ENCODE measurements around the gene MACF1. TPM values are rescaled to one million over a fixed set of nuclear protein-coding genes. Genes with fewer than 3 reads are reported as not detected.

Gene MACF1
- total RNA-seq, 1 experiment from 2014 or later, result 190 TPM

DNA sequence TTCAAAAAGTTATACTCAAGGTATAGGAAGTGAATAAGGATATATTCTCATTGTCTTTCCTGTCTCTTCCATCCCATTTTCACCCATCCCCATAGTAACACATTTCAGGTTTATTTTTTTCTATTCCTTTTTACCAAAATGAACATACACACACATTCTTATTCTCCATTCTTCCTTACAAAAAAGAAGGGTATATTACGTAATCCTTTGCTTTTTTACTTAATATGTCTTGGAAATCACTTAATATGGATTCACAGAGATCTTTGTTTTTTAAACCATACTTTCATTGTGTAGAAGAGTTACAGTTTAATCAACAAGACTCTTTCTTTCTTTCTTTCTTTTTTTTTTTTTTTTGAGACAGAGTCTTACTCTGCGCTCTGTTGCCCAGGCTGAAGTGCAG is 158.8 kb downstream of the MACF1 start:
- H2AFZ ChIP-seq (ENCODE audit: low read length), result no peak overlapping the region
- H3K9me3 ChIP-seq (ENCODE audit: control insufficient read depth, low read depth, low read length), result no peaks in the 10 kb centered on the region
- no peak overlapping the region for H3K27ac ChIP-seq (ENCODE audit: insufficient read length, low read depth, low read length)
- WGBS (ENCODE audit: extremely low coverage, insufficient read length, low lambda C conversion rate), result no CpG with 5 or more reads among the region's 2 CpGs
- H3K27ac Mint-ChIP-seq, result no peak overlapping the region
- no peaks in the 10 kb centered on the region for H3K23me2 ChIP-seq (ENCODE audit: insufficient read length, low read depth, low read length, poor library complexity, severe bottlenecking)
- H3K56ac ChIP-seq (ENCODE audit: insufficient read length, low read depth, low read length), result no peak overlapping the region
- no peak overlapping the region for H2BK15ac ChIP-seq (ENCODE audit: low read depth, low read length)
- H3K4me2 ChIP-seq (ENCODE audit: insufficient read depth, insufficient read length, low read length), result no peak overlapping the region
- no peak overlapping the region for H3K4me3 Mint-ChIP-seq
- no peak overlapping the region for H3K18ac ChIP-seq (ENCODE audit: insufficient read length, low read depth, low read length)
- H3K9me3 Mint-ChIP-seq, result no peaks in the 10 kb centered on the region
- H3K14ac ChIP-seq (ENCODE audit: insufficient read depth, low read length), result no peak overlapping the region
- no peaks in the 10 kb centered on the region for H3K27me3 Mint-ChIP-seq (ENCODE audit: low read depth)
- H3T11ph ChIP-seq (ENCODE audit: low read length), result no peak overlapping the region
- H3K27me3 ChIP-seq (ENCODE audit: insufficient read depth, low read length), result no peaks in the 10 kb centered on the region
- H4K8ac ChIP-seq (replicated peaks; ENCODE audit: insufficient read length, low read depth, low read length), result no peak overlapping the region
- peaks cover 29 to 69% (median 55%) of the 10 kb centered on the region in 3 experiments; a peak in 6 of 7 replicates for H3K36me3 Mint-ChIP-seq (ENCODE audit: insufficient read depth in 1 of 3, low read depth in 3 of 3)
- H2BK12ac ChIP-seq (ENCODE audit: insufficient read length, low read depth, low read length), result no peak overlapping the region
- no peaks in the 10 kb centered on the region for H3K79me2 ChIP-seq (ENCODE audit: insufficient read depth, low read length)
- no peak overlapping the region for H2BK5ac ChIP-seq (ENCODE audit: insufficient read length, low read length)
- H3K4me1 ChIP-seq (ENCODE audit: insufficient read depth, low read length), result no peaks in the 10 kb centered on the region
- no peak overlapping the region for H2AK5ac ChIP-seq (ENCODE audit: insufficient read length, low read length)
- H4K20me1 ChIP-seq (ENCODE audit: control insufficient read depth, insufficient read depth, insufficient read length), result no peaks in the 10 kb centered on the region
- no peak overlapping the region for H4K5ac ChIP-seq (ENCODE audit: insufficient read length, low read depth, low read length)
- H3K23ac ChIP-seq (ENCODE audit: insufficient read length, low read depth, low read length), result no peak overlapping the region
- no peak for DNase-seq
- TF ChIP-seq, protein P1, sequence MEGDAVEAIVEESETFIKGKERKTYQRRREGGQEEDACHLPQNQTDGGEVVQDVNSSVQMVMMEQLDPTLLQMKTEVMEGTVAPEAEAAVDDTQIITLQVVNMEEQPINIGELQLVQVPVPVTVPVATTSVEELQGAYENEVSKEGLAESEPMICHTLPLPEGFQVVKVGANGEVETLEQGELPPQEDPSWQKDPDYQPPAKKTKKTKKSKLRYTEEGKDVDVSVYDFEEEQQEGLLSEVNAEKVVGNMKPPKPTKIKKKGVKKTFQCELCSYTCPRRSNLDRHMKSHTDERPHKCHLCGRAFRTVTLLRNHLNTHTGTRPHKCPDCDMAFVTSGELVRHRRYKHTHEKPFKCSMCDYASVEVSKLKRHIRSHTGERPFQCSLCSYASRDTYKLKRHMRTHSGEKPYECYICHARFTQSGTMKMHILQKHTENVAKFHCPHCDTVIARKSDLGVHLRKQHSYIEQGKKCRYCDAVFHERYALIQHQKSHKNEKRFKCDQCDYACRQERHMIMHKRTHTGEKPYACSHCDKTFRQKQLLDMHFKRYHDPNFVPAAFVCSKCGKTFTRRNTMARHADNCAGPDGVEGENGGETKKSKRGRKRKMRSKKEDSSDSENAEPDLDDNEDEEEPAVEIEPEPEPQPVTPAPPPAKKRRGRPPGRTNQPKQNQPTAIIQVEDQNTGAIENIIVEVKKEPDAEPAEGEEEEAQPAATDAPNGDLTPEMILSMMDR (conservative IDR thresholded peaks at IDR 0.05), result no peak
- no peak overlapping the region for H2BK120ac ChIP-seq (ENCODE audit: low read depth, low read length, poor library complexity, severe bottlenecking)
- no peaks in the 10 kb centered on the region for H3K4me1 Mint-ChIP-seq
- H4K91ac ChIP-seq (ENCODE audit: insufficient read length, low read depth, low read length), result no peak overlapping the region
- no peaks in the 10 kb centered on the region for H3K79me1 ChIP-seq (ENCODE audit: insufficient read depth, low read depth, low read length, poor library complexity, severe bottlenecking)
- no peak overlapping the region for H3K4ac ChIP-seq (ENCODE audit: low read depth, low read length)
- H2BK20ac ChIP-seq (ENCODE audit: low read depth, low read length, poor library complexity, severe bottlenecking), result no peak overlapping the region
- no peak overlapping the region for H3K9ac ChIP-seq (ENCODE audit: extremely low read depth, insufficient read length, low read length)
